NB4 (cell line): ENCODE measurements around the gene ST8SIA1.

ENCODE experiments used
- MYC ChIP-seq: IDR thresholded peaks from 2 replicates; pipeline ENCODE4 v1.6.1; 2011; ENCODE audit warnings: low read depth, low read length
- POLR2A ChIP-seq: IDR thresholded peaks from 2 replicates; pipeline ENCODE4 v1.6.1; 2011; ENCODE audit warnings: mild to moderate bottlenecking; ENCODE audit not compliant: insufficient read length; ENCODE audit errors: extremely low read depth
- TF ChIP-seq, protein P1 (sequence below): IDR thresholded peaks from one replicate; pipeline ENCODE4 v1.5.1; 2012; ENCODE audit warnings: low read depth, low read length
- TF ChIP-seq, protein P2 (sequence below): IDR thresholded peaks from 2 replicates; pipeline ENCODE4 v1.6.1; 2011; ENCODE audit warnings: low read depth, low read length

DNA sequence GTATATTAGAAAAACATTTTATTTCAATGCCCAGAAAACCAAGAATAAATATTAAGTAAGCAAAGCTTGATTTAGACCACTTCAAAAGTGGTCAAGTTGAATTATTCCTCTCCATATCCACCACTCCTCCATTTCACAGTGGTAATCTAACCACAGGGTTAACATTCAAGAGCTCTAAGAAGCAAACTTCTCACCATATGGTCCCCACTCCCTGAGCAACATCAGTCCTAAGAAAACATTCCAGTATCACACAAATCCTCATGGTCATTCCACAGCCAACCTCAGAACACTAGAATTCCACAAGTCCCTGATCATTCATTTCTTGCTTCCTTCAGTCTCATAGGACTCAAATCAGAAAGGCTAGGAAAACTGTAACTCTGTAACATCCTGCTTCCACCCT is 47.9 kb downstream of the ST8SIA1 start:
- no peak for TF ChIP-seq POLR2A
- TF ChIP-seq, protein P1, sequence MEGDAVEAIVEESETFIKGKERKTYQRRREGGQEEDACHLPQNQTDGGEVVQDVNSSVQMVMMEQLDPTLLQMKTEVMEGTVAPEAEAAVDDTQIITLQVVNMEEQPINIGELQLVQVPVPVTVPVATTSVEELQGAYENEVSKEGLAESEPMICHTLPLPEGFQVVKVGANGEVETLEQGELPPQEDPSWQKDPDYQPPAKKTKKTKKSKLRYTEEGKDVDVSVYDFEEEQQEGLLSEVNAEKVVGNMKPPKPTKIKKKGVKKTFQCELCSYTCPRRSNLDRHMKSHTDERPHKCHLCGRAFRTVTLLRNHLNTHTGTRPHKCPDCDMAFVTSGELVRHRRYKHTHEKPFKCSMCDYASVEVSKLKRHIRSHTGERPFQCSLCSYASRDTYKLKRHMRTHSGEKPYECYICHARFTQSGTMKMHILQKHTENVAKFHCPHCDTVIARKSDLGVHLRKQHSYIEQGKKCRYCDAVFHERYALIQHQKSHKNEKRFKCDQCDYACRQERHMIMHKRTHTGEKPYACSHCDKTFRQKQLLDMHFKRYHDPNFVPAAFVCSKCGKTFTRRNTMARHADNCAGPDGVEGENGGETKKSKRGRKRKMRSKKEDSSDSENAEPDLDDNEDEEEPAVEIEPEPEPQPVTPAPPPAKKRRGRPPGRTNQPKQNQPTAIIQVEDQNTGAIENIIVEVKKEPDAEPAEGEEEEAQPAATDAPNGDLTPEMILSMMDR, result no peak
- TF ChIP-seq, protein P2, sequence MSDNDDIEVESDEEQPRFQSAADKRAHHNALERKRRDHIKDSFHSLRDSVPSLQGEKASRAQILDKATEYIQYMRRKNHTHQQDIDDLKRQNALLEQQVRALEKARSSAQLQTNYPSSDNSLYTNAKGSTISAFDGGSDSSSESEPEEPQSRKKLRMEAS, result no peak
- TF ChIP-seq MYC, result no peak
